Activated CD8-positive, alpha-beta memory T cell treated with anti-CD3 and anti-CD28 coated beads for 48 hours (primary cell): Measurements from ENCODE around the gene ASGR2.

ENCODE experiments used
- DNase-seq, 3 experiments: peaks; one replicate each; pipeline ENCODE4 v3.0.0-alpha.2; 2020; ENCODE audit warnings: low read depth in 2 of 3, low spot score in 2 of 3

ASGR2 gene

GRCh38 chr17:7064261-7064660, 50.4 kb downstream of the ASGR2 start:
- no peak for DNase-seq

- no peak for DNase-seq
Measured at GRCh38 chr17:7063518-7064094, 51.0 kb downstream of the ASGR2 start.

GRCh38 chr17:7060165-7060891, 54.3 kb downstream of the ASGR2 start:
- no peak for DNase-seq

GRCh38 chr17:7058831-7059447, 55.7 kb downstream of the ASGR2 start:
- DNase-seq, result no peak

GRCh38 chr17:7056386-7056785, 58.2 kb downstream of the ASGR2 start:
- no peak for DNase-seq
